Measurements from ENCODE around the gene CACNB4.
A peak's percentile ranks its signal among the peaks of the same experiment; 100 is the strongest.
"Not testable (repeated sequence)": the region's sequence is repeated elsewhere in the genome, so short reads cannot be mapped to it uniquely, and the experiment has no call there.

Gene CACNB4

GRCh38 chr2:152050915-152051314, 47.9 kb downstream of the CACNB4 start:
- no peak for DNase-seq (ENCODE audit: low read depth)

- DNase-seq (ENCODE audit: low read depth), result no peak
Observed at GRCh38 chr2:152050341-152050740, 48.5 kb downstream of the CACNB4 start.

DNA sequence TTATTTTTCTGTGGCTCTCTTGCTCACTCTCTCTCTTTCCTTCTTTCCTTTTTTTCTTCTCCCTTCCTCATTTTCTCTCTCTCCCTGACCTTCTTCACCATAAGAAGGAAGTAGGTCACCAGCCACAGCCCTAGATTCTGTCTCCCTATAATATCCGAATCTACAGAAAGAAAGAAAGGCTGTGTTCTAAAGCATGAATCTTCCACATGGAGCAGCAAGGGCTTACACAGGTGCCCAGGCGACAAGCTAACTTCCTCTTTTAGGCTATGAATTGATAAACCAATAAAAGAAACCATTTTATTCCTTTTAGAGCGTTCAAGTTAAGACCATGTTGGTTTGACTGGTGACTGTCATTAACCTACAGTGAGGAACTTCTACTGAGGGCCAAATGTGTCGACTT, 49.3 kb downstream of the CACNB4 start:
- no peak for DNase-seq (ENCODE audit: low read depth)

DNA sequence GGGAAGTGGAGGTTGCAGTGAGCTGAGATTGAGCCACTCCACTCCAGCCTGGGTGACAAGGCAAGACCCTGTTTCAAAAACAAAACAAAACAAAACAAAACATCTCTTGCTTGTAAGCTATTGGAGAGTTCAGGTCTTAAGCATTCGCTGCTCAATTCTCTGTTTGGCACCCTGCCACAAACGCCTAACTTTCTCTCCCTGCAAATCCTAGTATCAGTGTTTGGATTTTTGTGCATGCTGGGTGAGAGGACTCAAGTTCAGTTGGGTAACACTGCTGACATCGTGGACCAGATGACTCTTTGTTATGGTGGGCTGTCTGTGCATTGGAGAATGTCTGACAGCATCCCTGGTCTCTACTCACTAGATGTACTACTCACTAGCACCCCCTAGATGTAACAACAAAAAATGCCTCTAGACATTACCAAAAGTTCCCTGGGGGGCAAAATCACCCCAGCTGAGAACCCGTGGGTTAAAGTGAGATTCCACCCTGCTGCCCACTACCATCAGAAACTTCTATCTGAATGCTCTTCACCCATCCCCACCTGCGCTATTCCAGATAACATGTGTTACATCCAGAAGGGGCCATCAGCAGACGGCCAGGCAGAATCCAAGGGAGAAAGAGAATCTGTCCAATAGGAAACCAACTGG, 50.9 kb downstream of the CACNB4 start:
- DNase-seq (ENCODE audit: low read depth), result no peak

GRCh38 chr2:152046940-152047339, 51.9 kb downstream of the CACNB4 start:
- no peak for DNase-seq (ENCODE audit: low read depth)

- no peak for DNase-seq (ENCODE audit: low read depth)
Observed at GRCh38 chr2:152042636-152043615, 55.9 kb downstream of the CACNB4 start.

- DNase-seq (ENCODE audit: low read depth), result no peak
Observed at GRCh38 chr2:152038441-152038958, 60.3 kb downstream of the CACNB4 start.

GRCh38 chr2:152037743-152038435, 61.0 kb downstream of the CACNB4 start:
- no peak for DNase-seq (ENCODE audit: low read depth)

DNA sequence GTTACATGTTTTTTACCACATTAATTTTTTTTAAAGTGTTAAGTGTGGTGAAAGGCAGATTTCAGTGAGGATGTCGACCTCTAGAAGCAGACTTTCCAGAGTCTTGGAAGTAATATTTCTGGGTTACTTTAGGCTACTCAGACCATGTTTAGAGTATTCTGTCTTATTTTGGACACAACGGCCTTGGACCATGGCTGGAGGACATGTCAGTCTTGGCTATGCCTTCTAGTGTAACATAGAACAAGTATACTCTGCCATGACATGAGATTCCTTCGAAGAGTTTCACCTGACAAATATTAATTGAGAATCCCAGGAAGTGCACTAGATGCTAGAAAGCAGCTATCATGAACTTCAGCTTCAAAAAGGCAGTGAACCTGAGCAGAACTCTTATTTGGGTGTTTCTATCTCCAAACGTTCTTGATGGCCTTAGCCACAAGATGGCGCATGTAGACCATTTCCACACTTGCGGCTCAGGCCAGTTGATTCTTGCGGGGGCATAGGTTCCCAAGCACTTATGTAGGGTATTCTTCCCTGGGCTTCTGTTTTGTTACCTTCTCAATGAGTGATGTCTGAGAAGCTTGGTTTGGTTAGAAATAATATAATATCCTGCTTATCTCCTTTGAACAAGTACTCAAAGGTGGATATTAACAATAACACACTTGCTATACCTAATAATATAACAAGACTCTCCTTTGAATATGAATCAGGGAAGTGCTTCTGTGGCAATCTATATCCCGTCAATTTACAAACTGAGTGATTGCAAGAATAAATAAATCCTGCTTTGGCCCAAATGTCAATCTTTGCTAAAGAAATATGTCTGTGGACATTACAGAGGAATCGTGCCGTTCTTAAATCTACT, 62.0 kb downstream of the CACNB4 start:
- no peak for DNase-seq (ENCODE audit: low read depth)

DNA sequence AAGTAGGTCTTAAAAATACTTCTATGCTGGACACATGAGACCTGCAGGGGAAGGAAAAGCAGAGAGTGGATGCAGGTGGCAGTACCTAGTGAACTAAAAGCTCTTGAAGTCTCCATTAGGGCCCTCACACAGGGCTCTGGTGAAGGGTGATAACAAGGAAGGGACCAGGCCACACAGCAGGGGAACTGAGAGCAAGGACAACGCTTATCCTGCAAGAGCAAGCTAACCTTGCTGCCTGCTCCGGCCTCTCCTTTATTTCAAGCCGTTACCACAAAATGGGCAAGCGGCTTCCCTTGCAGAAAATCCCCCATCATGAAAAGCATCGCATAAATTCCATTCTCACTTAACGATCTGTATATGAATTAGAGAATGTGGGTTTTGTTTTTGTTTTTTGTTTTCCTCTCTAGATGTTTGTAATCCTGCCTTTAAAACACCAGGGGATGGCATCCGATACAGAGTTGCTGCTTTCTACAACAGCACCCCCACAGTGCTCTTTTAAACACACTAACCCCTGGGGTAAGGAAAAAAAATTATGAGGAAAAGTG, 64.5 kb downstream of the CACNB4 start:
- no peak for DNase-seq (ENCODE audit: low read depth)

DNA sequence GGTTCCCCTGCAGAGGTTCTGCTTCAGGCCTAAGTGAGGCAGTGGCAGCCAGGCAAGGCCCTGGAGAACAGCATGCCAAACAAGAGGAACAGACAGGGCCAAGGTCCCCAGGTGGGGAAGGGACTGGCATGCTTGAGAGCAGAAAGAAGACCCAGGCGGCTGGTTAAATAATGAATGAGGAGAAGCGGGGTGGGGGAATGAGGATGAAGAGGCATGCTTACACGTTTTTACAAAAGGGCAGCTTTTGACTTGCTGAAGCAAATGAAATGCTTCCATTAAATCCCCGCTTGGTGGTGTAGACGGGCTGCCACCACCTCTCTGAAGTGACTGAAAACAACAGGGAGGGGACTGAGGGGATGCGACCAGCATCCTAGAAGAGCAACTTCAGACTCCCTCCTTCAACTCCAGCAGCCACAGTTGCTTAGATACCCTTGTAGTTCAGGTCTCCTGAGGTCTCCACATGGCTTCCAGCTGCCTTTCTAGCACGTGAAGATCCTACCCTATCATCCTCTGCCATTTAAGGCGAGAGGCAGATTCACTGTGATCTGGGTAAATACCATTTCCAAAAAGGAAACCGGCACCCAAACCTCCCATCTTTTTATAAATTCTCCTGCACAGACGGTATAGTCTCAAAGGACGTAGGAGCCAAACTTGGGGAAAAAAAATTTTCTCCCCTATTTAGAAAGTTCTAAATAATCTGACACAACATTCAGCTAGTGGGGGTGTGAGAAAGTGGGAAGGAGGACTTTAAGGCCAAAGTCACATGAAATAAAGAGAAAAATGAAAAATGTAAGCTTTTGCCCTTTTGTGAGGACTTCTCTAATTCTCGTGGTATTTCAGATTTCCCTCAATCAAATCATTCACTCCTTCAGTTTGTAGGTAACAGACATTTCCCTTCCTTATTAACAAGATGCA, 65.6 kb downstream of the CACNB4 start:
- DNase-seq (ENCODE audit: low read depth), result no peak

DNA sequence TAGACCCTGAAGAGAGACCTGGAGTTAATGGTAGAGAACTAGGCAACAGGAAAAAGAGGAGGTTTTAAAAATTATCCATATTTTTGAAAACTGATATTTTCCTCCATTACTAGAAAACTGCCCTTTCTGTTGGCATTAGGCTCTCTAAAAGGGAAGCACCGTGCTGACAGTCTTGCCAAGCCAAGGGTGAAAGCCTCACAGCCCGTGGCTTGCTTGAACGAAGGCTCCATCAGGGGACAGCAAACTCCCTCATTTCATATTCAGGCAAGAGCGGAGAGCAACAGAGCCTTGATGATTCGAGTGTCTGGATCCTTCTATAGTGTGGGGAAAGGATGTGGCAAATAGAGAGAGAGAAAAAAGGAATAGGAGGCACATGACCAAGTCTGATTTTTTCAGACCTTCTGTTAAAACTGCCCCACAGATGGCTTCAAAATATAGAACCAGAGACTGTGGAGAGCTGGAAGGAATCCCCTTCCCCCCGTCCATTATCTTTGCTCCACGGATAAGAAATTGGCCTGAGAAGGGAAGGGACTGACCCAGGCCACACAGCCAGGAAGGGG, 67.0 kb downstream of the CACNB4 start:
- DNase-seq (ENCODE audit: low read depth), result no peak

- DNase-seq (ENCODE audit: low read depth), result not testable (repeated sequence)
Observed at GRCh38 chr2:152030596-152031328, 68.1 kb downstream of the CACNB4 start.

GRCh38 chr2:152028182-152028862, 70.5 kb downstream of the CACNB4 start:
- DNase-seq (ENCODE audit: low read depth), result no peak

GRCh38 chr2:152025678-152026287, 73.1 kb downstream of the CACNB4 start:
- peak; percentile 53 for DNase-seq (ENCODE audit: low read depth)

GRCh38 chr2:152024477-152024876, 74.4 kb downstream of the CACNB4 start:
- DNase-seq (ENCODE audit: low read depth), result no peak

- DNase-seq (ENCODE audit: low read depth), result no peak
Observed at GRCh38 chr2:152022090-152022489, 76.8 kb downstream of the CACNB4 start.

GRCh38 chr2:152021001-152021400, 77.8 kb downstream of the CACNB4 start:
- DNase-seq (ENCODE audit: low read depth), result not testable (repeated sequence)

Data from HS-27A (cell line).